ENCODE measurements around the gene FAM13A. TPM values are rescaled to one million over a fixed set of nuclear protein-coding genes. Genes with fewer than 3 reads are reported as not detected.

The FAM13A gene
- total and polyA plus RNA-seq, 2 of the 8 experiments (the other 6 are each of a cell fraction or from before 2014, with no cell fraction given), result 7.1 to 16.5 TPM

- Histone ChIP-seq H3K27ac (ENCODE audit: low read depth, low read length) (no peak overlapping the region), H4K8ac (ENCODE audit: extremely low read depth, insufficient read depth, low read length) (no peak overlapping the region), H3K36me3 (ENCODE audit: control insufficient read depth in 2 of 4, insufficient read depth in 4 of 4, low read length in 3 of 4) (no peaks in the 10 kb centered on the region), H3K23ac (ENCODE audit: insufficient read length) (no peak overlapping the region), H2AFZ (ENCODE audit: low read length) (no peak overlapping the region), H3K9me3 (ENCODE audit: insufficient read depth in 2 of 2, low read depth in 1 of 2, low read length in 1 of 2) (0 out of 4 replicates have a peak, but pooled peaks cover 0 to 3% of the 10 kb centered on the region in 2 experiments), H3K79me2 (ENCODE audit: control insufficient read depth in 1 of 2, insufficient read depth in 2 of 2, low read length in 2 of 2) (no peaks in the 10 kb centered on the region), H4K5ac (ENCODE audit: insufficient read length, low read depth, low read length) (no peak overlapping the region), H3K27me3 (replicated peaks in 1 of 4; ENCODE audit: control insufficient read depth in 3 of 4, extremely low read depth in 1 of 4, insufficient read depth in 3 of 4, low read length in 3 of 4) (no peaks in the 10 kb centered on the region), H3K4ac (replicated peaks; ENCODE audit: insufficient read length, low read depth, low read length) (no peak overlapping the region), H2BK15ac (ENCODE audit: low read length) (no peak overlapping the region), H2BK120ac (replicated peaks; ENCODE audit: low read depth, low read length) (no peak overlapping the region), H3K14ac (ENCODE audit: insufficient read length) (no peak overlapping the region), H2AK5ac (ENCODE audit: low read depth, low read length) (no peak overlapping the region), H3K4me2 (ENCODE audit: insufficient read depth in 1 of 2, low read depth in 2 of 2, low read length in 2 of 2) (no peak overlapping the region), H4K91ac (replicated peaks; ENCODE audit: insufficient read length, low read length) (no peak overlapping the region), H4K20me1 (replicated peaks in 1 of 2; ENCODE audit: control insufficient read depth in 1 of 2, insufficient read depth in 2 of 2, low read length in 2 of 2) (no peaks in the 10 kb centered on the region), H3K9ac (replicated peaks in 1 of 4; ENCODE audit: extremely low read depth in 1 of 4, low read depth in 3 of 4, low read length in 3 of 4) (no peak overlapping the region), H3K23me2 (ENCODE audit: low read depth, low read length) (no peaks in the 10 kb centered on the region), H3K4me3 (ENCODE audit: extremely low read depth in 1 of 4, insufficient read depth in 2 of 4, low read depth in 3 of 4, low read length in 4 of 4) (no peak overlapping the region), H2BK5ac (ENCODE audit: low read depth, low read length) (no peak overlapping the region), H3K18ac (ENCODE audit: extremely low read depth, low read length) (no peak overlapping the region), H3K79me1 (ENCODE audit: low read depth, low read length) (no peaks in the 10 kb centered on the region), H2BK12ac (ENCODE audit: low read depth, low read length) (no peak overlapping the region), H3K56ac (replicated peaks; ENCODE audit: insufficient read length, low read depth, low read length) (no peak overlapping the region), H3K4me1 (replicated peaks in 1 of 4; ENCODE audit: control insufficient read depth in 3 of 4, insufficient read depth in 4 of 4, low read length in 3 of 4) (no peaks in the 10 kb centered on the region), H2BK20ac (ENCODE audit: low read length) (no peak overlapping the region)
- no peak for DNase-seq (ENCODE audit: low read depth in 1 of 2, low spot score in 2 of 2)
- 89% methylated on average over 2 of the region's 2 CpGs; no CpG with 5 or more reads in 1 of the 2 experiments for WGBS, 2 experiments (ENCODE audit: extremely low coverage in 1 of 2, insufficient coverage in 1 of 2, insufficient read length in 1 of 2, insufficient replicate concordance in 2 of 2, low coverage in 1 of 2, low lambda C conversion rate in 2 of 2, missing lambda C conversion rate in 1 of 2)
- CTCF ChIA-PET (ENCODE audit: partially characterized antibody), result no interaction called here
- no peak for FAIRE-seq
- no peak for TF ChIP-seq TEAD4 (IDR thresholded peaks at IDR 0.05; ENCODE audit: low read depth, low read length)
- no peak for TF ChIP-seq GTF2F1 (IDR thresholded peaks at IDR 0.05; ENCODE audit: borderline replicate concordance, low read depth, low read length)
- POLR2A ChIA-PET (ENCODE audit: partially characterized antibody), result no interaction called here
Observed at GRCh38 chr4:89099034-89099433, 42.0 kb upstream of the FAM13A start.

All from H1 (cell line).